IPS DF 6.9 (cell line): ENCODE measurements around the gene PYCR2.
A peak's percentile ranks its signal among the peaks of the same experiment; 100 is the strongest.

ENCODE experiments used
- DNase-seq: peaks from one replicate; pipeline ENCODE4 v3.0.0-alpha.2; 2013; ENCODE audit warnings: low read depth, low spot score
- H3K27ac ChIP-seq: one replicate; pipeline ENCODE4 v1.5.1; 2013; ENCODE audit warnings: low read length, control low read depth
- H3K27me3 ChIP-seq: 2 replicates; pipeline ENCODE4 v1.6.1; 2013; ENCODE audit warnings: mild to moderate bottlenecking, low read length; ENCODE audit not compliant: control insufficient read depth, insufficient read depth
- H3K36me3 ChIP-seq: 2 replicates; pipeline ENCODE4 v1.6.1; 2013; ENCODE audit warnings: low read length; ENCODE audit not compliant: control insufficient read depth, insufficient read depth
- H3K4me1 ChIP-seq: 2 replicates; pipeline ENCODE4 v1.6.1; 2013; ENCODE audit warnings: low read length; ENCODE audit not compliant: control insufficient read depth, insufficient read depth
- H3K4me3 ChIP-seq: 2 replicates; pipeline ENCODE4 v1.5.1; 2013; ENCODE audit warnings: mild to moderate bottlenecking, low read length
- H3K9me3 ChIP-seq: 2 replicates; pipeline ENCODE4 v1.6.1; 2013; ENCODE audit warnings: low read length, inconsistent platforms; ENCODE audit not compliant: control insufficient read depth, insufficient read depth
- WGBS: extraction: QIAGEN DNeasy Blood & Tissue Kit; methylation state at CpG from one replicate; pipeline ENCODE4 v1.1.7; 2013; ENCODE audit warnings: mixed read lengths, missing lambda C conversion rate; ENCODE audit not compliant: insufficient read length, insufficient coverage; 5-methylcytosine and 5-hydroxymethylcytosine counted together

The PYCR2 gene

GRCh38 chr1:225883616-225884265 lies 40.3 kb downstream of the PYCR2 start:
- H3K36me3 ChIP-seq, result no peaks in the 10 kb centered on the region
- no peaks in the 10 kb centered on the region for H3K9me3 ChIP-seq
- no peaks in the 10 kb centered on the region for H3K27me3 ChIP-seq
- H3K27ac ChIP-seq, result no peak overlapping the region
- no peak for DNase-seq
- WGBS, result no CpG with 5 or more reads among the region's 11 CpGs
- no peak overlapping the region for H3K4me3 ChIP-seq
- H3K4me1 ChIP-seq, result peaks cover 6% of the 10 kb centered on the region

- Histone ChIP-seq H3K4me3 (peak overlapping the region; percentile 63; the same call in 1 of the 2 replicates), H3K9me3 (no peaks in the 10 kb centered on the region), H3K36me3 (no peaks in the 10 kb centered on the region), H3K27me3 (no peaks in the 10 kb centered on the region), H3K27ac (no peak overlapping the region), H3K4me1 (peaks cover 3% of the 10 kb centered on the region; the same call in 1 of the 2 replicates)
- no CpG with 5 or more reads among the region's 63 CpGs for WGBS
- no peak for DNase-seq
Measured at GRCh38 chr1:225882694-225883615, 41.1 kb downstream of the PYCR2 start.

GRCh38 chr1:225881959-225882693 lies 41.9 kb downstream of the PYCR2 start, which contains the start of gene TMEM63A:
Gene TMEM63A, minus strand, starts transcription at chr1:225882380. Its CDS starts 4,800 bp downstream, at chr1:225877580.
- H3K9me3 ChIP-seq, result no peaks in the 10 kb centered on the region
- DNase-seq, result no peak
- no CpG with 5 or more reads among the region's 64 CpGs for WGBS
- 0 out of 2 replicates have a peak, but pooled peaks cover 3% of the 10 kb centered on the region for H3K4me1 ChIP-seq
- H3K27me3 ChIP-seq, result no peaks in the 10 kb centered on the region
- no peak within 1 kb of the TSS for H3K27ac ChIP-seq
- H3K4me3 ChIP-seq, result peak within 1 kb of the TSS; percentile 63; the same call in 1 of the 2 replicates
- H3K36me3 ChIP-seq, result 0 out of 2 replicates have a peak, but pooled peaks cover 3% of the 10 kb centered on the region

GRCh38 chr1:225881081-225881958 lies 42.7 kb downstream of the PYCR2 start:
- no CpG with 5 or more reads among the region's 25 CpGs for WGBS
- Histone ChIP-seq H3K36me3 (0 out of 2 replicates have a peak, but pooled peaks cover 3% of the 10 kb centered on the region), H3K27ac (no peak overlapping the region), H3K4me1 (0 out of 2 replicates have a peak, but pooled peaks cover 3% of the 10 kb centered on the region), H3K4me3 (peak overlapping the region; percentile 63; the same call in 1 of the 2 replicates), H3K9me3 (no peaks in the 10 kb centered on the region), H3K27me3 (no peaks in the 10 kb centered on the region)
- no peak for DNase-seq

- H3K4me3 ChIP-seq, result no peak overlapping the region
- 0 out of 2 replicates have a peak, but pooled peaks cover 3% of the 10 kb centered on the region for H3K36me3 ChIP-seq
- H3K4me1 ChIP-seq, result 0 out of 2 replicates have a peak, but pooled peaks cover 3% of the 10 kb centered on the region
- no CpG with 5 or more reads among the region's 5 CpGs for WGBS
- no peak overlapping the region for H3K27ac ChIP-seq
- DNase-seq, result no peak
- no peaks in the 10 kb centered on the region for H3K9me3 ChIP-seq
- no peaks in the 10 kb centered on the region for H3K27me3 ChIP-seq
Measured at GRCh38 chr1:225880636-225881035, 43.4 kb downstream of the PYCR2 start.

GRCh38 chr1:225880222-225880588 lies 43.8 kb downstream of the PYCR2 start:
- H3K27ac ChIP-seq, result no peak overlapping the region
- no CpG with 5 or more reads among the region's 2 CpGs for WGBS
- H3K4me3 ChIP-seq, result no peak overlapping the region
- H3K36me3 ChIP-seq, result 0 out of 2 replicates have a peak, but pooled peaks cover 3% of the 10 kb centered on the region
- DNase-seq, result no peak
- no peaks in the 10 kb centered on the region for H3K27me3 ChIP-seq
- no peaks in the 10 kb centered on the region for H3K9me3 ChIP-seq
- H3K4me1 ChIP-seq, result 0 out of 2 replicates have a peak, but pooled peaks cover 3% of the 10 kb centered on the region

- Histone ChIP-seq H3K27me3 (no peaks in the 10 kb centered on the region), H3K36me3 (0 out of 2 replicates have a peak, but pooled peaks cover 3% of the 10 kb centered on the region), H3K9me3 (no peaks in the 10 kb centered on the region), H3K4me3 (no peak overlapping the region), H3K4me1 (0 out of 2 replicates have a peak, but pooled peaks cover 3% of the 10 kb centered on the region), H3K27ac (no peak overlapping the region)
- no CpG with 5 or more reads among the region's 8 CpGs for WGBS
- no peak for DNase-seq
Measured at GRCh38 chr1:225879521-225880221, 44.4 kb downstream of the PYCR2 start.

- WGBS, result no CpG with 5 or more reads among the region's 4 CpGs
Measured at GRCh38 chr1:225878282-225878681, 45.8 kb downstream of the PYCR2 start.

GRCh38 chr1:225877580-225877979 lies 46.5 kb downstream of the PYCR2 start:
- no peak overlapping the region for H3K4me3 ChIP-seq
- H3K27me3 ChIP-seq, result no peaks in the 10 kb centered on the region
- no peak overlapping the region for H3K27ac ChIP-seq
- H3K36me3 ChIP-seq, result peaks cover 13% of the 10 kb centered on the region; the same call in 1 of the 2 replicates
- DNase-seq, result no peak
- 0 out of 2 replicates have a peak, but pooled peaks cover 3% of the 10 kb centered on the region for H3K4me1 ChIP-seq
- no peaks in the 10 kb centered on the region for H3K9me3 ChIP-seq
- WGBS, result no CpG with 5 or more reads among the region's 10 CpGs

More at GRCh38 chr1:225878282-225878681, 45.8 kb downstream of the PYCR2 start:
- DNase-seq, result no peak
- Histone ChIP-seq H3K36me3 (peaks cover 10% of the 10 kb centered on the region; the same call in 1 of the 2 replicates), H3K27ac (no peak overlapping the region), H3K27me3 (no peaks in the 10 kb centered on the region), H3K4me1 (0 out of 2 replicates have a peak, but pooled peaks cover 3% of the 10 kb centered on the region), H3K9me3 (no peaks in the 10 kb centered on the region), H3K4me3 (no peak overlapping the region)
